ENCODE data around the gene MYO15A. TPM values are rescaled to one million over a fixed set of nuclear protein-coding genes. Genes with fewer than 3 reads are reported as not detected.

MYO15A gene
- total RNA-seq, 1 experiment from 2014 or later = 0.26 TPM

- H4K20me1 ChIP-seq (ENCODE audit: low read length) = no peaks in the 10 kb centered on the region
- BruUV-seq (replicated peaks) = no TSS peak
- POLR2A ChIA-PET (ENCODE audit: unreplicated experiment) = no interaction called here
- H3K9ac ChIP-seq (ENCODE audit: low read length) = no peak overlapping the region
- no peaks in the 10 kb centered on the region for H3K27me3 ChIP-seq (ENCODE audit: low read length)
- H2AFZ ChIP-seq (ENCODE audit: low read length) = no peak overlapping the region
- H3K4me1 ChIP-seq (ENCODE audit: insufficient read depth, low read length) = peaks cover 19% of the 10 kb centered on the region
- no peak overlapping the region for H3K4me3 ChIP-seq (ENCODE audit: low read length)
- no peak for TF ChIP-seq EZH2phosphoT487 (IDR thresholded peaks at IDR 0.05; ENCODE audit: borderline replicate concordance, low read length)
- TF ChIP-seq EZH2 (IDR thresholded peaks at IDR 0.05; ENCODE audit: low read length, unreplicated experiment) = no peak
- TF ChIP-seq CTCF (conservative IDR thresholded peaks at IDR 0.05; ENCODE audit: low read depth, low read length) = no peak
- H3F3A ChIP-seq (ENCODE audit: low read length, unreplicated experiment) = no peaks in the 10 kb centered on the region
- H3K79me2 ChIP-seq (ENCODE audit: low read length) = peaks cover 8% of the 10 kb centered on the region
- ATAC-seq (no peak), DNase-seq (no peak)
- intact Hi-C loops (cut with micrococcal nuclease) = no loop called here
- no peak overlapping the region for H3K27ac ChIP-seq (ENCODE audit: low read length)
- H3K36me3 ChIP-seq (ENCODE audit: low read depth, low read length) = no peaks in the 10 kb centered on the region
- H3K4me2 ChIP-seq (ENCODE audit: low read length) = no peak overlapping the region
- H3K9me3 ChIP-seq (ENCODE audit: low read length) = no peaks in the 10 kb centered on the region
- H3K9me2 ChIP-seq (replicated peaks; ENCODE audit: low read length) = no peaks in the 10 kb centered on the region
- CTCF ChIA-PET = no interaction called here
Observed at GRCh38 chr17:18179196-18179595, 70.6 kb downstream of the MYO15A start.

GRCh38 chr17:18179804-18180203, 71.2 kb downstream of the MYO15A start:
- Histone ChIP-seq H3K9me2 (replicated peaks; ENCODE audit: low read length) (no peaks in the 10 kb centered on the region), H3K4me2 (ENCODE audit: low read length) (no peak overlapping the region), H2AFZ (ENCODE audit: low read length) (no peak overlapping the region), H3K36me3 (ENCODE audit: low read depth, low read length) (no peaks in the 10 kb centered on the region), H3K27ac (ENCODE audit: low read length) (no peak overlapping the region), H3K79me2 (ENCODE audit: low read length) (peaks cover 14% of the 10 kb centered on the region), H3K4me3 (ENCODE audit: low read length) (no peak overlapping the region), H3F3A (ENCODE audit: low read length, unreplicated experiment) (no peaks in the 10 kb centered on the region), H3K9me3 (ENCODE audit: low read length) (no peaks in the 10 kb centered on the region), H4K20me1 (ENCODE audit: low read length) (peaks cover 6% of the 10 kb centered on the region), H3K27me3 (ENCODE audit: low read length) (no peaks in the 10 kb centered on the region), H3K9ac (ENCODE audit: low read length) (no peak overlapping the region), H3K4me1 (ENCODE audit: insufficient read depth, low read length) (peaks cover 19% of the 10 kb centered on the region)
- POLR2A ChIA-PET (ENCODE audit: unreplicated experiment) = no interaction called here
- no peak for DNase-seq
- no TSS peak for BruUV-seq (replicated peaks)
- TF ChIP-seq EZH2 (IDR thresholded peaks at IDR 0.05; ENCODE audit: low read length, unreplicated experiment) = no peak
- TF ChIP-seq EZH2phosphoT487 (IDR thresholded peaks at IDR 0.05; ENCODE audit: borderline replicate concordance, low read length) = no peak
- TF ChIP-seq CTCF (conservative IDR thresholded peaks at IDR 0.05; ENCODE audit: low read depth, low read length) = no peak
- intact Hi-C loops (cut with micrococcal nuclease) = no loop called here
- ATAC-seq = no peak
- CTCF ChIA-PET = no interaction called here

- Histone ChIP-seq H3K4me3 (ENCODE audit: low read length) (no peak overlapping the region), H3K9ac (ENCODE audit: low read length) (no peak overlapping the region), H3K9me3 (ENCODE audit: low read length) (no peaks in the 10 kb centered on the region), H2AFZ (ENCODE audit: low read length) (no peak overlapping the region), H3K4me1 (ENCODE audit: insufficient read depth, low read length) (peaks cover 21% of the 10 kb centered on the region), H3K27me3 (ENCODE audit: low read length) (no peaks in the 10 kb centered on the region), H3K79me2 (ENCODE audit: low read length) (peaks cover 30% of the 10 kb centered on the region), H3K9me2 (replicated peaks; ENCODE audit: low read length) (no peaks in the 10 kb centered on the region), H3K36me3 (ENCODE audit: low read depth, low read length) (no peaks in the 10 kb centered on the region), H3F3A (ENCODE audit: low read length, unreplicated experiment) (no peaks in the 10 kb centered on the region), H3K27ac (ENCODE audit: low read length) (peak overlapping the region; percentile 92), H3K4me2 (ENCODE audit: low read length) (peak overlapping the region; percentile 94), H4K20me1 (ENCODE audit: low read length) (peaks cover 21% of the 10 kb centered on the region)
- ATAC-seq = peak; percentile 18; the same call in 1 of the 2 replicates
- peak; percentile 70 for DNase-seq
- BruUV-seq (replicated peaks) = no TSS peak
- intact Hi-C loops (cut with micrococcal nuclease) = no loop called here
- no peak for TF ChIP-seq EZH2 (IDR thresholded peaks at IDR 0.05; ENCODE audit: low read length, unreplicated experiment)
- no peak for TF ChIP-seq CTCF (conservative IDR thresholded peaks at IDR 0.05; ENCODE audit: low read depth, low read length)
- TF ChIP-seq EZH2phosphoT487 (IDR thresholded peaks at IDR 0.05; ENCODE audit: borderline replicate concordance, low read length) = no peak
- ChIA-PET CTCF (no interaction called here), POLR2A (ENCODE audit: unreplicated experiment) (interaction anchor here (0.6 to 0.9 kb wide), 2 partner anchors 42 to 799 kb away, joined by 3 to 4 read pairs; no protein-coding TSS in a partner anchor)
Observed at GRCh38 chr17:18181358-18181757, 72.8 kb downstream of the MYO15A start.

Data from PC-3 (cell line).